PFSK-1 (cell line): Measurements from ENCODE around the gene WDR37.

Experiments used
- FOXP2 ChIP-seq: optimal IDR thresholded peaks from 2 replicates; pipeline ENCODE3; 2011; ENCODE audit warnings: borderline replicate concordance, control low read depth, inconsistent platforms; ENCODE audit not compliant: insufficient read depth; ENCODE audit errors: extremely low read length, extremely low read depth
- POLR2AphosphoS5 ChIP-seq: IDR thresholded peaks from 2 replicates; pipeline ENCODE4 v1.6.1; 2012; ENCODE audit warnings: low read depth, mild to moderate bottlenecking, control low read depth, low read length, moderate library complexity
- REST ChIP-seq, 2 experiments: IDR thresholded peaks; 2 replicates each; pipeline versions ENCODE4 v1.6.1 to v1.8.0; 2011 to 2012; ENCODE audit warnings: low read depth in 2 of 2, low read length in 2 of 2, control low read depth in 1 of 2, inconsistent platforms in 1 of 2, mild to moderate bottlenecking in 1 of 2, moderate library complexity in 1 of 2; ENCODE audit not compliant: insufficient read depth in 1 of 2
- SIN3A ChIP-seq: IDR thresholded peaks from 2 replicates; pipeline ENCODE4 v1.6.1; 2012; ENCODE audit warnings: mild to moderate bottlenecking, low read length, moderate library complexity, borderline replicate concordance; ENCODE audit not compliant: insufficient read depth
- TAF1 ChIP-seq: IDR thresholded peaks from 2 replicates; pipeline ENCODE4 v1.6.1; 2012; ENCODE audit warnings: low read length, control low read depth, borderline replicate concordance; ENCODE audit not compliant: insufficient read depth

DNA sequence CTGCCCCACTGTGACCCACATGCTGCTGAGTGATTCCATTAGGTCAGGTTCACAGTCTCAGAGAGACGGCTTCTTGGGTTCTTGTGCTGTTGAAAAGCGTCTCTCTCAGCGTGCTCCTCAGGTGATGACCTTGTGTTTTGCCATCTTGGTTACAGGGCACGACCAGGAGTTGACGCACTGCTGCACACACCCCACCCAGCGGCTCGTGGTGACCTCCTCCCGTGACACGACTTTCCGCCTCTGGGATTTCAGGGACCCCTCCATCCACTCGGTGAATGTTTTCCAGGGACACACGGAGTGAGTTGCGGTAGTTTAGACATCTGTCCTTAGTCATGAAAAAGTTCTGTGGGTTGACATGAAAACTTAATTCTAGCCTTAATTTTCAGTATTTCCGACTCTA lies 48.8 kb downstream of the WDR37 start:
- TF ChIP-seq SIN3A (no peak), POLR2AphosphoS5 (no peak), REST (IDR thresholded peaks at IDR 0.05; ENCODE audit: insufficient read depth in 1 of 2, low read depth in 2 of 2, low read length in 2 of 2) (no peak), TAF1 (no peak), FOXP2 (no peak)
